K562 (cell line): ENCODE measurements around the gene DGKZ. TPM values are rescaled to one million over a fixed set of nuclear protein-coding genes. Genes with fewer than 3 reads are reported as not detected.
A peak's percentile ranks its signal among the peaks of the same experiment; 100 is the strongest.

Experiments used
- ATF1 ChIP-seq, 2 experiments: fragments of 450-650 bp in 1 of 2; IDR thresholded peaks; 2 replicates each; pipeline ENCODE4 v1.6.1; 2016; ENCODE audit warnings: missing compliant biosample characterization in 1 of 2, missing genetic modification characterization in 1 of 2
- ATF7 ChIP-seq: fragments of 450-650 bp; IDR thresholded peaks from 2 replicates; pipeline ENCODE4 v1.7.1; 2014; ENCODE audit warnings: mild to moderate bottlenecking, moderate library complexity
- ELF1 ChIP-seq: fragments of 200-800 bp; sonication (Bioruptor generic); IDR thresholded peaks from 2 replicates; pipeline ENCODE4 v1.6.1; 2016; ENCODE audit warnings: missing genetic modification characterization, missing compliant biosample characterization
- ERF ChIP-seq: fragments of 450-650 bp; formaldehyde crosslinking; IDR thresholded peaks from 2 replicates; pipeline ENCODE4 v1.4.0; 2020; ENCODE audit warnings: mild to moderate bottlenecking, mixed read lengths
- FOXP1 ChIP-seq: sonication (generic); formaldehyde crosslinking; IDR thresholded peaks from 2 replicates; pipeline ENCODE4 v1.8.0; 2022; ENCODE audit warnings: mild to moderate bottlenecking, missing genetic modification reagents
- GABPA ChIP-seq: fragments of 200-800 bp; sonication (Bioruptor generic); conservative IDR thresholded peaks from 2 replicates; pipeline ENCODE4 v1.6.1; 2016; ENCODE audit warnings: low read depth, missing genetic modification characterization, missing compliant biosample characterization
- GABPB1 ChIP-seq: sonication (generic); formaldehyde crosslinking; IDR thresholded peaks from 2 replicates; pipeline ENCODE4 v1.8.0; 2022; ENCODE audit warnings: mild to moderate bottlenecking, missing genetic modification reagents
- GATAD2B ChIP-seq: fragments of 450-650 bp; IDR thresholded peaks from 2 replicates; pipeline ENCODE4 v1.6.1; 2017; ENCODE audit warnings: mild to moderate bottlenecking, borderline replicate concordance
- NFRKB ChIP-seq: fragments of 450-650 bp; IDR thresholded peaks from 2 replicates; pipeline ENCODE4 v1.6.1; 2016; ENCODE audit warnings: low read depth
- NR2C2 ChIP-seq, 2 experiments: fragments of 200-800 bp in 1 of 2; sonication (Bioruptor generic) in 1 of 2; sonication (generic) in 1 of 2; formaldehyde crosslinking in 1 of 2; IDR thresholded peaks; 2 replicates each; pipeline versions ENCODE4 v1.6.1 to v1.8.0; 2016 to 2022; ENCODE audit warnings: mild to moderate bottlenecking in 1 of 2, missing compliant biosample characterization in 1 of 2, missing genetic modification characterization in 1 of 2, missing genetic modification reagents in 1 of 2
- SIN3B ChIP-seq: fragments of 450-650 bp; IDR thresholded peaks from 2 replicates; pipeline ENCODE4 v1.6.1; 2017; ENCODE audit warnings: low read depth, mild to moderate bottlenecking, moderate library complexity
- SMC3 ChIP-seq: conservative IDR thresholded peaks from 2 replicates; pipeline ENCODE4 v1.6.1; 2011; ENCODE audit warnings: low read depth, low read length, improper control_type of control experiment; ENCODE audit not compliant: insufficient read depth
- STAT5B ChIP-seq: fragments of 250-450 bp; sonication (Bioruptor Pico); IDR thresholded peaks from 2 replicates; pipeline ENCODE4 v1.8.0; 2021; ENCODE audit warnings: mild to moderate bottlenecking, inconsistent platforms
- ZFP36 ChIP-seq: fragments of 150-350 bp; IDR thresholded peaks from 2 replicates; pipeline ENCODE4 v1.6.1; 2018; ENCODE audit warnings: low read length, low read depth; ENCODE audit not compliant: partially characterized antibody
- ZNF584 ChIP-seq: fragments of 200-800 bp; sonication (Bioruptor generic); IDR thresholded peaks from 2 replicates; pipeline ENCODE4 v1.6.1; 2016; ENCODE audit warnings: low read depth, mild to moderate bottlenecking, missing genetic modification characterization, missing compliant biosample characterization
- ZNF830 ChIP-seq: fragments of 250-450 bp; sonication (Bioruptor Pico); IDR thresholded peaks from 2 replicates; pipeline ENCODE4 v1.5.0; 2021; ENCODE audit warnings: mild to moderate bottlenecking
- polyA plus RNA-seq, 8 experiments: library from polyadenylated mRNA; depleted of rRNA in 4 of 8; stranded (reverse) in 5 of 8; unstranded in 3 of 8; fragments of >200 nt; fragmentation: Nextera tagmentation in 2 of 8; fragmentation: Illumina TruSeq in 1 of 8; extraction: Ambion mirVana in 2 of 8; extraction: Trizol in 1 of 8; gene quantifications; 2 replicates each; pipeline versions ENCODE4 v1.2.1 to v1.2.3, GENCODE V29; 2011 to 2014; ENCODE audit warnings: inconsistent platforms in 1 of 8, missing spikeins in 1 of 8
- total RNA-seq, 7 experiments: library from RNA; depleted of rRNA in 6 of 7; stranded (reverse); fragments of >200 nt in 6 of 7; fragmentation: Illumina TruSeq in 2 of 7; extraction: Trizol in 2 of 7; gene quantifications; 2 replicates each; pipeline versions ENCODE4 v1.2.1 to v1.2.3, GENCODE V29; 2011 to 2021; ENCODE audit warnings: low replicate concordance in 1 of 7
- TF ChIP-seq, protein P1 (sequence below), 3 experiments: fragments of 200-800 bp in 1 of 3; sonication (Bioruptor generic) in 1 of 3; sonication (generic) in 1 of 3; formaldehyde crosslinking in 1 of 3; IDR thresholded peaks; 2 replicates each; pipeline versions ENCODE4 v1.6.1 to v1.8.0; 2016 to 2022; ENCODE audit warnings: mild to moderate bottlenecking in 2 of 3, missing compliant biosample characterization in 2 of 3, missing genetic modification characterization in 2 of 3, missing genetic modification reagents in 1 of 3
- TF ChIP-seq, protein P2 (sequence below): sonication (generic); formaldehyde crosslinking; IDR thresholded peaks from 2 replicates; pipeline ENCODE4 v1.8.1; 2023; ENCODE audit warnings: mild to moderate bottlenecking, missing genetic modification reagents
- TF ChIP-seq, protein P3 (sequence below): fragments of 450-650 bp; formaldehyde crosslinking; IDR thresholded peaks from 2 replicates; pipeline ENCODE4 v1.4.0; 2020; ENCODE audit warnings: mild to moderate bottlenecking, moderate library complexity
- TF ChIP-seq, protein P4 (sequence below): fragments of 250-450 bp; sonication (Bioruptor Pico); IDR thresholded peaks from 2 replicates; pipeline ENCODE4 v1.5.0; 2020; ENCODE audit warnings: mild to moderate bottlenecking
- TF ChIP-seq, protein P5 (sequence below): sonication (generic); formaldehyde crosslinking; IDR thresholded peaks from 2 replicates; pipeline ENCODE4 v1.8.1; 2023; ENCODE audit warnings: mild to moderate bottlenecking, missing genetic modification reagents, moderate library complexity

DGKZ gene
- total and polyA plus RNA-seq, 9 of the 15 experiments (the other 6 are each of a cell fraction or from before 2014, with no cell fraction given) = 0.51 to 100 (median 44.2) TPM

DNA sequence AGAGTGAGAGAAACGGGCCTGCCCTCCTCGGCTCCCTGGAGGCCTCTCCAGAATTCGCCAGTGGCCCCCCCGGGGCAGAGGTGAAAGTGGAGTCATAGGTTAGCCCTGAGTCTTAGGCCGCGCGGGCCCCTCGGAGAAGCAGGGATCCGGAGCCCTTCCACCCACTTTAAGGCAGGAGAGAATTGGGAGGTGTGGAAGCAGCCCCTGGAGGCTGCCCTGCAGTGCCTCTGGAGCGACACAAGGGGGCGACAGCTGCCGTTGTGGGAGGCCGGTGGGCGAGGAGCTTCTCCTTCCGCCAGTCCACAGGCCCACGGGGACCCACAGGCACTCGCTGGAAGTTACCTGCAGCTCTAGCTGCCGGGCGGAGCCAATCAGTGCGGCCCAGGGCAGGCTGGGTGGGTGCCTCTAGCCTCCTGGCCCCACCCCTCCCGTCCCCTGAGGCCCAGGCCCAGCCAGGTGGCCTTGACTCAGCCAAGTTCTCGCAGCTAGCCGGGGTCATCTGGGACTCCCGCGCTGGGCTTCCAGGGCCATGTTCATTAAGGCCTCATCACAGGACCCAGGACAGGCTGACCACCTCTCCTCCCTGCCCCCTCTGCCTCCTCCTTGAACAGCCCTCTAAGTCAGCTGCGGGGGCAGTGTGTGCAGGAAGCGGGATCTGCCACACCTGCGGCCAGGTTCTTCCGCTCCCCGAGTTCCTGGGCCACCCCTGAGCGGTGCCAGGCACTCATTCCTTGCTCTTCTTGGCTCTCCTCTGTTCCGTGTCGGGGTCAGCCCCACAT lies 5.0 kb downstream of the DGKZ start (continued):
- TF ChIP-seq, protein P1, sequence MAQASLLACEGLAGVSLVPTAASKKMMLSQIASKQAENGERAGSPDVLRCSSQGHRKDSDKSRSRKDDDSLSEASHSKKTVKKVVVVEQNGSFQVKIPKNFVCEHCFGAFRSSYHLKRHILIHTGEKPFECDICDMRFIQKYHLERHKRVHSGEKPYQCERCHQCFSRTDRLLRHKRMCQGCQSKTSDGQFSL (CRISPR knock-in tag; IDR thresholded peaks at IDR 0.05) = peak; percentile 45; the same call in 1 of the 2 replicates
- TF ChIP-seq, protein P1 (tag; IDR thresholded peaks at IDR 0.05) = no peak
- TF ChIP-seq ZNF584 (CRISPR knock-in tag) (no peak), NFRKB (no peak), ELF1 (no peak), STAT5B (CRISPR knock-in tag) (no peak), ERF (no peak), SMC3 (peak; percentile 93), ATF1 (CRISPR knock-in tag; IDR thresholded peaks at IDR 0.05) (no peak), ATF1 (tag; IDR thresholded peaks at IDR 0.05) (no peak), ZFP36 (no peak), GABPB1 (CRISPR knock-in tag) (peak; percentile 98), NR2C2 (CRISPR knock-in tag; IDR thresholded peaks at IDR 0.05) (no peak), NR2C2 (tag; IDR thresholded peaks at IDR 0.05) (no peak), GATAD2B (peak; percentile 14; the same call in 1 of the 2 replicates), SIN3B (peak; percentile 78; the same call in 1 of the 2 replicates), GABPA (peak; percentile 79), FOXP1 (no peak), ZNF830 (CRISPR knock-in tag) (no peak), ATF7 (0 out of 2 replicates have a peak, but pooled peaks have one; percentile 26)
- TF ChIP-seq, protein P2, sequence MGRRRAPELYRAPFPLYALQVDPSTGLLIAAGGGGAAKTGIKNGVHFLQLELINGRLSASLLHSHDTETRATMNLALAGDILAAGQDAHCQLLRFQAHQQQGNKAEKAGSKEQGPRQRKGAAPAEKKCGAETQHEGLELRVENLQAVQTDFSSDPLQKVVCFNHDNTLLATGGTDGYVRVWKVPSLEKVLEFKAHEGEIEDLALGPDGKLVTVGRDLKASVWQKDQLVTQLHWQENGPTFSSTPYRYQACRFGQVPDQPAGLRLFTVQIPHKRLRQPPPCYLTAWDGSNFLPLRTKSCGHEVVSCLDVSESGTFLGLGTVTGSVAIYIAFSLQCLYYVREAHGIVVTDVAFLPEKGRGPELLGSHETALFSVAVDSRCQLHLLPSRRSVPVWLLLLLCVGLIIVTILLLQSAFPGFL (CRISPR knock-in tag) = no peak
- TF ChIP-seq, protein P3, sequence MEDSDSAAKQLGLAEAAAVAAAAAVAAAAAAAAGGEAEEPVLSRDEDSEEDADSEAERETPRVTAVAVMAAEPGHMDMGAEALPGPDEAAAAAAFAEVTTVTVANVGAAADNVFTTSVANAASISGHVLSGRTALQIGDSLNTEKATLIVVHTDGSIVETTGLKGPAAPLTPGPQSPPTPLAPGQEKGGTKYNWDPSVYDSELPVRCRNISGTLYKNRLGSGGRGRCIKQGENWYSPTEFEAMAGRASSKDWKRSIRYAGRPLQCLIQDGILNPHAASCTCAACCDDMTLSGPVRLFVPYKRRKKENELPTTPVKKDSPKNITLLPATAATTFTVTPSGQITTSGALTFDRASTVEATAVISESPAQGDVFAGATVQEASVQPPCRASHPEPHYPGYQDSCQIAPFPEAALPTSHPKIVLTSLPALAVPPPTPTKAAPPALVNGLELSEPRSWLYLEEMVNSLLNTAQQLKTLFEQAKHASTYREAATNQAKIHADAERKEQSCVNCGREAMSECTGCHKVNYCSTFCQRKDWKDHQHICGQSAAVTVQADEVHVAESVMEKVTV (CRISPR knock-in tag) = peak; percentile 47; the same call in 1 of the 2 replicates
- TF ChIP-seq, protein P4, sequence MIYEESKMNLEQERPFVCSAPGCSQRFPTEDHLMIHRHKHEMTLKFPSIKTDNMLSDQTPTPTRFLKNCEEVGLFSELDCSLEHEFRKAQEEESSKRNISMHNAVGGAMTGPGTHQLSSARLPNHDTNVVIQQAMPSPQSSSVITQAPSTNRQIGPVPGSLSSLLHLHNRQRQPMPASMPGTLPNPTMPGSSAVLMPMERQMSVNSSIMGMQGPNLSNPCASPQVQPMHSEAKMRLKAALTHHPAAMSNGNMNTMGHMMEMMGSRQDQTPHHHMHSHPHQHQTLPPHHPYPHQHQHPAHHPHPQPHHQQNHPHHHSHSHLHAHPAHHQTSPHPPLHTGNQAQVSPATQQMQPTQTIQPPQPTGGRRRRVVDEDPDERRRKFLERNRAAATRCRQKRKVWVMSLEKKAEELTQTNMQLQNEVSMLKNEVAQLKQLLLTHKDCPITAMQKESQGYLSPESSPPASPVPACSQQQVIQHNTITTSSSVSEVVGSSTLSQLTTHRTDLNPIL = no peak
- TF ChIP-seq, protein P5, sequence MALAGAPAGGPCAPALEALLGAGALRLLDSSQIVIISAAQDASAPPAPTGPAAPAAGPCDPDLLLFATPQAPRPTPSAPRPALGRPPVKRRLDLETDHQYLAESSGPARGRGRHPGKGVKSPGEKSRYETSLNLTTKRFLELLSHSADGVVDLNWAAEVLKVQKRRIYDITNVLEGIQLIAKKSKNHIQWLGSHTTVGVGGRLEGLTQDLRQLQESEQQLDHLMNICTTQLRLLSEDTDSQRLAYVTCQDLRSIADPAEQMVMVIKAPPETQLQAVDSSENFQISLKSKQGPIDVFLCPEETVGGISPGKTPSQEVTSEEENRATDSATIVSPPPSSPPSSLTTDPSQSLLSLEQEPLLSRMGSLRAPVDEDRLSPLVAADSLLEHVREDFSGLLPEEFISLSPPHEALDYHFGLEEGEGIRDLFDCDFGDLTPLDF (CRISPR knock-in tag) = no peak
